ENCODE data around the gene LILRB5.
"Not testable (repeated sequence)": the region's sequence is repeated elsewhere in the genome, so short reads cannot be mapped to it uniquely, and the experiment has no call there.

DNA sequence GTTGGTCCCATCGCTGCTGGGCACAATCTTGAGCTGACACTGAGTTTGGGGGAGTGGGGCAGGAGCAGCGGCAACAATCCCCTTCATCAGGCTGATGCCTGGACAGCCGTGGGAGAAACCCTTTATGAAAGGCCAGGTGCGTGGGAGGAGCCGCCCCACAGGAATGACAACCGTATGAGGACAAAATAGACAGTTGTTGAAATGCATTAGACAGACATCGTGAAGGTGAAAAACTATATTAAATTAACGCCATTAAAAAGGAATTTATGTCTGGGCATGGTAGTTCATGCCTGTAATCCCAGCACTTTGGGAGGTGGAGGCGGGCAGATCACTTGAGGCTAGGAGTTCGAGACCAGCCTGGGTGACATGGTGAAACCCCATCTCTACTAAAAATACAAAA is 32.5 kb downstream of the LILRB5 start:
- TF ChIP-seq, protein P1, sequence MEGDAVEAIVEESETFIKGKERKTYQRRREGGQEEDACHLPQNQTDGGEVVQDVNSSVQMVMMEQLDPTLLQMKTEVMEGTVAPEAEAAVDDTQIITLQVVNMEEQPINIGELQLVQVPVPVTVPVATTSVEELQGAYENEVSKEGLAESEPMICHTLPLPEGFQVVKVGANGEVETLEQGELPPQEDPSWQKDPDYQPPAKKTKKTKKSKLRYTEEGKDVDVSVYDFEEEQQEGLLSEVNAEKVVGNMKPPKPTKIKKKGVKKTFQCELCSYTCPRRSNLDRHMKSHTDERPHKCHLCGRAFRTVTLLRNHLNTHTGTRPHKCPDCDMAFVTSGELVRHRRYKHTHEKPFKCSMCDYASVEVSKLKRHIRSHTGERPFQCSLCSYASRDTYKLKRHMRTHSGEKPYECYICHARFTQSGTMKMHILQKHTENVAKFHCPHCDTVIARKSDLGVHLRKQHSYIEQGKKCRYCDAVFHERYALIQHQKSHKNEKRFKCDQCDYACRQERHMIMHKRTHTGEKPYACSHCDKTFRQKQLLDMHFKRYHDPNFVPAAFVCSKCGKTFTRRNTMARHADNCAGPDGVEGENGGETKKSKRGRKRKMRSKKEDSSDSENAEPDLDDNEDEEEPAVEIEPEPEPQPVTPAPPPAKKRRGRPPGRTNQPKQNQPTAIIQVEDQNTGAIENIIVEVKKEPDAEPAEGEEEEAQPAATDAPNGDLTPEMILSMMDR (IDR thresholded peaks at IDR 0.05) = not testable (repeated sequence)
- not testable (repeated sequence) for TF ChIP-seq POLR2A (IDR thresholded peaks at IDR 0.05)

Data from heart left ventricle (tissue), 13 donors.